Esophagus mucosa (tissue), 1 donor: ENCODE results near the gene SLC35E1. TPM values are rescaled to one million over a fixed set of nuclear protein-coding genes. Genes with fewer than 3 reads are reported as not detected.

Experiments
- ATAC-seq: fragments of 200-7000 bp; cut with Tn5 transposase; one replicate; pipeline ENCODE4 v1.9.1; 2020
- total RNA-seq: library from RNA; stranded (reverse); gene quantifications from one replicate; pipeline ENCODE4 v1.2.4, GENCODE V29; 2023
- donor health status: DM: yes; HTN: yes; CAD: no.

Gene SLC35E1
- total RNA-seq, 1 donor from 2014 or later = 28.4 TPM

GRCh38 chr19:16596399-16596798 lies 24.2 kb upstream of the SLC35E1 start:
- no peak for ATAC-seq

GRCh38 chr19:16595097-16595496 lies 22.9 kb upstream of the SLC35E1 start:
- no peak for ATAC-seq

GRCh38 chr19:16594681-16595091 lies 22.5 kb upstream of the SLC35E1 start:
- no peak for ATAC-seq

GRCh38 chr19:16594131-16594586 lies 21.9 kb upstream of the SLC35E1 start:
- no peak for ATAC-seq

GRCh38 chr19:16593181-16593580 lies 21.0 kb upstream of the SLC35E1 start:
- ATAC-seq = no peak

- no peak for ATAC-seq
Measured at GRCh38 chr19:16591803-16592556, 19.8 kb upstream of the SLC35E1 start.

GRCh38 chr19:16590876-16591802 lies 18.9 kb upstream of the SLC35E1 start:
- ATAC-seq = no peak

GRCh38 chr19:16589917-16590316 lies 17.7 kb upstream of the SLC35E1 start:
- no peak for ATAC-seq

- ATAC-seq = no peak
Measured at GRCh38 chr19:16588824-16589577, 16.8 kb upstream of the SLC35E1 start.

GRCh38 chr19:16587833-16588823 lies 15.9 kb upstream of the SLC35E1 start:
- peak; percentile 35 for ATAC-seq

- ATAC-seq = peak; percentile 48
Measured at GRCh38 chr19:16586991-16587832, 15.0 kb upstream of the SLC35E1 start.

- no peak for ATAC-seq
Measured at GRCh38 chr19:16586477-16586871, 14.3 kb upstream of the SLC35E1 start.

GRCh38 chr19:16585808-16586476 lies 13.7 kb upstream of the SLC35E1 start:
- ATAC-seq = no peak

GRCh38 chr19:16585094-16585801 lies 13.0 kb upstream of the SLC35E1 start:
- no peak for ATAC-seq

- peak; percentile 70 for ATAC-seq
Measured at GRCh38 chr19:16584248-16585093, 12.3 kb upstream of the SLC35E1 start.

- ATAC-seq = no peak
Measured at GRCh38 chr19:16582486-16583261, 10.5 kb upstream of the SLC35E1 start.

- peak; percentile 2 for ATAC-seq
Measured at GRCh38 chr19:16581971-16582343, 9.7 kb upstream of the SLC35E1 start.
